ENCODE measurements around the gene GOLPH3.

The GOLPH3 gene

GRCh38 chr5:32193591-32193990, 19.5 kb upstream of the GOLPH3 start (continued):
- TF ChIP-seq ZBTB8A (tag by site-specific recombination; IDR thresholded peaks at IDR 0.05): peak; percentile 61; the same call in 1 of the 2 replicates
- TF ChIP-seq ZNF747 (tag by site-specific recombination; IDR thresholded peaks at IDR 0.05): no peak
- peak; percentile 87 for TF ChIP-seq ZNF692 (tag by site-specific recombination; IDR thresholded peaks at IDR 0.05)
- peak; percentile 75; the same call in 1 of the 2 replicates for TF ChIP-seq ZNF24 (tag by site-specific recombination; IDR thresholded peaks at IDR 0.05)
- TF ChIP-seq ZBTB48 (tag by site-specific recombination; IDR thresholded peaks at IDR 0.05): peak; percentile 93
- peak; percentile 71; the same call in 1 of the 2 replicates for TF ChIP-seq INSM2 (tag by site-specific recombination; IDR thresholded peaks at IDR 0.05)
- peak; percentile 80 for TF ChIP-seq OVOL3 (tag by site-specific recombination; IDR thresholded peaks at IDR 0.05)
- TF ChIP-seq PATZ1 (tag by site-specific recombination; IDR thresholded peaks at IDR 0.05): peak; percentile 67
- peak; percentile 89 for TF ChIP-seq ZNF10 (tag by site-specific recombination; IDR thresholded peaks at IDR 0.05)
- TF ChIP-seq ZNF658 (tag by site-specific recombination; IDR thresholded peaks at IDR 0.05): no peak
- no peak for TF ChIP-seq ZNF211 (tag by site-specific recombination; IDR thresholded peaks at IDR 0.05; ENCODE audit: low read depth)
- peak; percentile 80 for TF ChIP-seq GLIS1 (tag by site-specific recombination; IDR thresholded peaks at IDR 0.05)
- no peak for TF ChIP-seq AEBP2 (tag by site-specific recombination; IDR thresholded peaks at IDR 0.05; ENCODE audit: borderline replicate concordance)
- TF ChIP-seq ZNF174 (tag by site-specific recombination; IDR thresholded peaks at IDR 0.05): no peak
- no peak for TF ChIP-seq ZNF19 (tag by site-specific recombination; IDR thresholded peaks at IDR 0.05; ENCODE audit: low read depth)
- TF ChIP-seq REPIN1 (tag by site-specific recombination; IDR thresholded peaks at IDR 0.05; ENCODE audit: low read depth): no peak
- TF ChIP-seq PRDM1 (tag by site-specific recombination; IDR thresholded peaks at IDR 0.05): no peak; the same call in 1 of the 2 replicates
- peak; percentile 96 for TF ChIP-seq ZNF398 (tag by site-specific recombination; IDR thresholded peaks at IDR 0.05)
- no peak for TF ChIP-seq ZNF830 (tag by site-specific recombination; IDR thresholded peaks at IDR 0.05; ENCODE audit: low read depth)
- TF ChIP-seq ZNF169 (tag by site-specific recombination; IDR thresholded peaks at IDR 0.05): no peak
- TF ChIP-seq ZNF221 (tag by site-specific recombination; IDR thresholded peaks at IDR 0.05; ENCODE audit: borderline replicate concordance): no peak; the same call in 1 of the 2 replicates
- TF ChIP-seq ZNF664 (tag by site-specific recombination; IDR thresholded peaks at IDR 0.05): peak; percentile 68
- no peak for TF ChIP-seq ZNF16 (tag by site-specific recombination; IDR thresholded peaks at IDR 0.05; ENCODE audit: low read depth)
- TF ChIP-seq ZNF146 (tag by site-specific recombination; IDR thresholded peaks at IDR 0.05): no peak
- peak; percentile 80; the same call in 1 of the 2 replicates for TF ChIP-seq BCL11A (tag by site-specific recombination; IDR thresholded peaks at IDR 0.05; ENCODE audit: low read depth)
- TF ChIP-seq ZNF426 (tag by site-specific recombination; IDR thresholded peaks at IDR 0.05): no peak
- TF ChIP-seq ZFP3 (tag by site-specific recombination; IDR thresholded peaks at IDR 0.05; ENCODE audit: low read depth): no peak
- TF ChIP-seq ZNF292 (tag by site-specific recombination; IDR thresholded peaks at IDR 0.05; ENCODE audit: borderline replicate concordance, low read depth): no peak
- TF ChIP-seq ZNF266 (tag by site-specific recombination; IDR thresholded peaks at IDR 0.05; ENCODE audit: low read depth): no peak
- no peak for TF ChIP-seq ZNF701 (tag by site-specific recombination; IDR thresholded peaks at IDR 0.05)
- peak; percentile 52; the same call in 1 of the 2 replicates for TF ChIP-seq ATF2 (tag by site-specific recombination; IDR thresholded peaks at IDR 0.05; ENCODE audit: low read depth)
- no peak for TF ChIP-seq HOXA7 (CRISPR knock-in tag; IDR thresholded peaks at IDR 0.05; ENCODE audit: borderline replicate concordance)
